Measurements from ENCODE around the gene SIGLEC12.

Gene SIGLEC12

DNA sequence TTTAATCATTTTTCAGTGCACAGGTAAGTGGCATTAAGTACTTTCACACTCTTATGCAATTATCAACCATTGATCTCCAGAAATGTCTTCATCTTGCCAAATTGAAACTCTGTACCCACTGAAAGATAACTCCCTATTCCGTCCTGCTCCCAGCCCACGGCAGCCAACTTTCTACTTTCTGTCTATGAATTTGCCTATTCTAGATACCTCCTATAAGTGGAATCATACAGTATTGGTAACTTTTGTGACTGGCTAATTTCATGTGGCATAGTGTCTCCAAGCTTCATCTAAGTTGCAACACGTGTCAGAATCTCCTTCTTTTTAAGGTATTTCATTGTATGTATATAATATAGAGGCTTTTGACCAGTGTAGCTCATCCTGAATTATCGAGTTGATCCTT, 29.0 kb downstream of the SIGLEC12 start:
- TF ChIP-seq, protein P1, sequence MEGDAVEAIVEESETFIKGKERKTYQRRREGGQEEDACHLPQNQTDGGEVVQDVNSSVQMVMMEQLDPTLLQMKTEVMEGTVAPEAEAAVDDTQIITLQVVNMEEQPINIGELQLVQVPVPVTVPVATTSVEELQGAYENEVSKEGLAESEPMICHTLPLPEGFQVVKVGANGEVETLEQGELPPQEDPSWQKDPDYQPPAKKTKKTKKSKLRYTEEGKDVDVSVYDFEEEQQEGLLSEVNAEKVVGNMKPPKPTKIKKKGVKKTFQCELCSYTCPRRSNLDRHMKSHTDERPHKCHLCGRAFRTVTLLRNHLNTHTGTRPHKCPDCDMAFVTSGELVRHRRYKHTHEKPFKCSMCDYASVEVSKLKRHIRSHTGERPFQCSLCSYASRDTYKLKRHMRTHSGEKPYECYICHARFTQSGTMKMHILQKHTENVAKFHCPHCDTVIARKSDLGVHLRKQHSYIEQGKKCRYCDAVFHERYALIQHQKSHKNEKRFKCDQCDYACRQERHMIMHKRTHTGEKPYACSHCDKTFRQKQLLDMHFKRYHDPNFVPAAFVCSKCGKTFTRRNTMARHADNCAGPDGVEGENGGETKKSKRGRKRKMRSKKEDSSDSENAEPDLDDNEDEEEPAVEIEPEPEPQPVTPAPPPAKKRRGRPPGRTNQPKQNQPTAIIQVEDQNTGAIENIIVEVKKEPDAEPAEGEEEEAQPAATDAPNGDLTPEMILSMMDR (conservative IDR thresholded peaks at IDR 0.05; ENCODE audit: low read length): no peak; the same call in 1 of the 2 replicates
- DNase-seq (ENCODE audit: low read depth): no peak
- H3K4me3 ChIP-seq (ENCODE audit: low read length): no peak overlapping the region

DNA sequence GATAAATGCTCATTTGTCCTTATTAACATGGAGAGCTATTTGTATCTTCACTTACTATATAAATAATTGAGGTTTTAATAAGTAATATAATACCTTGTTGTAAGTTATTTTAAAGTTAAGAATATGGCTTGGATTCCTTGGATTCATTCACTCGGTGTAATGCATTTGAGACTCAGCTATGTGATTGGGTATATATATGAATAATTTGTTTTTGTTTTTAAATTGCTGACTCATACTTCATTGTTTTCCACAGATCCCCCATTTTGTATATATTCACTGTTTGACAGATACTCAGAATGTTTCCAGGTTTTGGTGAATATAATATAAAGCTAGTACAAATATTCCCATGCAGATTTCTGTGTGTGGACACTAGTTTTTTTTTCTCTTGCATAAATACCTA, 30.1 kb downstream of the SIGLEC12 start:
- DNase-seq (ENCODE audit: low read depth): no peak
- no peak overlapping the region for H3K4me3 ChIP-seq (ENCODE audit: low read length)
- TF ChIP-seq, protein P1 (conservative IDR thresholded peaks at IDR 0.05; ENCODE audit: low read length): no peak

DNA sequence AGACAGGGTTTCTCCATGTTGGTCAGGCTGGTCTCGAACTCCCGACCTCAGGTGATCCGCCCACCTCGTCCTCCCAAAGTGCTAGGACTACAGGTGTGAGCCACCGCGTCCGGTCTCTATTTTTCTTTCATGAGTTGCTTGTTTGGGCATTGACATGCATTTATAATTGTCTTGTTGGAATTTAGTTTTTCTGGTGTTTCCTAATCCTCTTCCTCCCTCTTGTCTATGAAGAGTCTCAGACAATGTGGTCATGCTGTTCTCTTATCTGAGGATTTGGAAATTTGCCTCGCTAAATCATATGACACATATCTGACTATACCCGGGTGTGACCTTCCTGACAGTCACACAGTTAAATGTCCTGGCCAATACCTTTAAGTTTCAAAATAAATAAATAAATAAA, 30.6 kb downstream of the SIGLEC12 start:
- TF ChIP-seq, protein P1 (conservative IDR thresholded peaks at IDR 0.05; ENCODE audit: low read length): no peak
- no peak for DNase-seq (ENCODE audit: low read depth)
- no peak overlapping the region for H3K4me3 ChIP-seq (ENCODE audit: low read length)

DNA sequence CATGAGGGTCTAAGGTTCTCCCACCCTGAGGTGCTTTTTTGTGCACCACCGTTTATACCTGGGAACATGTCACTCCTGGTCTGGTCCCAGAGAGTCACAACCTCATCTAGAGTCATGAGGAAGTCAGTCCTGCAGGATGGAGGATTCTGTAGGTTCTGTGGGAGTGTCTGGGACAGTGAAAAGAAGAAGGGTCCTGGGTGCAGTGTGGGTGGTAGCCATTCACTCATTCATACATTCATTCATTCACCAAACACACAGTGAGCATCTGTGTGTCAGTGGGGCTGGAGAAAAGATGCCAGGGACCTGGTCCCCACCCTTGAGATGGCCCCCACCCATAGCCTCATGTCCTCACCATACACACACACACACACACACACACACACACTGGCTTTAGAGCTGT, 32.0 kb downstream of the SIGLEC12 start:
- TF ChIP-seq, protein P1 (conservative IDR thresholded peaks at IDR 0.05; ENCODE audit: low read length): no peak
- no peak overlapping the region for H3K4me3 ChIP-seq (ENCODE audit: low read length)
- no peak for DNase-seq (ENCODE audit: low read depth)

DNA sequence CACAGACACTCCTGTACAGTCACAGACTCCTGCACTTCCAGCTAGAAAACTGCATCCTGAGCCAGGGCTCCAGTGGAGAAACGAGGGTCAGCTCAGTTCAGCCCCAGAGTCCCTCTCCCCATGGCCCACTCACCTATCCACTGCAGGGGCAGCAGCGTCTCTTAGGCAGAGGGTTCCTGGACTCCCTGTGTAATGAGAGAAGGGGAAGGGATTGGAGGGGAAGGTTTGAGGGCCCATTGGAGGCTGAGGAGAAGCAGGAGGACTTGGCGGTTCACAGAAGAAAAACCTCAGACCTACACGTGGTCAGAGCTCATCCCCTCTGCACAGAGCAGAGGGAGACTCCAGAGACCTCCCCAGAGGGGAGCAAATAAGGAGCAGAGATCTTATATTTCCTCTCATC, 32.4 kb downstream of the SIGLEC12 start:
- no peak overlapping the region for H3K4me3 ChIP-seq (ENCODE audit: low read length)
- no peak for DNase-seq (ENCODE audit: low read depth)
- TF ChIP-seq, protein P1 (conservative IDR thresholded peaks at IDR 0.05; ENCODE audit: low read length): no peak

DNA sequence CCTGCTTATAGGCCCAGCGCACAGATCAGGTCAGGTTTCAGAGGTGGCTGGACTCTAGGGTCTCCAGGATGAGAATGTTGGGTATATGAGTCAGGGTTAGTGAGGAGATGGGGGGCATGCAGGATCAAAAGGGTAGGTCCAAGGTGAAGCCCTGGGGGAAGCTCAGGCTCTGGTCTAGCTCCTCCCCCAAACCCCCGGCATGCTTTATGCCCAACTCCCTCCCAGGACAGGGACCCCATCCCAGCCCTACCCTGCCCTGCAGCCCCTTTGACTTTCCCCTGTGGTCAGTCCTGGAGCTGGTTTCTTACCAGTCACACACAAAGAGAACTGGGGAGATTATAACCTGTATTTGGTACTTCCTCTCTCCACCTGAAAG, 33.1 kb downstream of the SIGLEC12 start:
- TF ChIP-seq, protein P1 (conservative IDR thresholded peaks at IDR 0.05; ENCODE audit: low read length): no peak
- H3K4me3 ChIP-seq (ENCODE audit: low read length): no peak overlapping the region
- DNase-seq (ENCODE audit: low read depth): no peak

DNA sequence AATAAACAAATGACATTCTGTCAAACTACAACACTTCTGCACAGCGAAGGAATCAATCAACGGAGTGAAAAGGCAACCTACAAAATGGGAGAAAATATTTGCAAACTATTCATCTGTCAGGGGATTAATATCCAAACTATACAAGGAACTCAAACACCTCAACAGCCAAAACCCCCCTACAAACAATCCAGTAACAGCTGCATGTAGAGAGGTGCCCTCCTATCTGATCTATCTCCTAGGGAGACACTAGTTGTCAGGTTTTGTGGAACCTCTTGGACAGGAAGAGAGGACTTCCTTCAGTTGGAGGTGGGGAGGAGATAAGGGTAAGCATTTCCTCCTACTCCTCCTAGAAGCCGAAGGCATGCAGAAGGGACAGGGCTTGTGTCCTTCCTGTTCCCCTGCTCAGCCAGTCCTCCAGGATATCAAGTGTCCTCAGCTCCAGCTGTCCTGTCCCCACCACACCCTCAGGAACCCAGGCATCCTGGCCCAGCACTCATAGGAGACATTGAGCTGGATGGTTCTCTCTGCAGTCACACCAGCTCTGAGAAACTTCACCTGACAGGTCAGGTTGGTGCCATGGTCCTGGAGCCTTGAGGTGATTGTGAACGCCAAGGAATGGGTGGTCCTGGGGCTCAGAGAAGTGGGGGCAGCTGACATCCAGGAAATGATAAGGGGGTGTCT, 33.6 kb downstream of the SIGLEC12 start:
- TF ChIP-seq, protein P1 (conservative IDR thresholded peaks at IDR 0.05; ENCODE audit: low read length): no peak
- DNase-seq (ENCODE audit: low read depth): no peak
- no peak overlapping the region for H3K4me3 ChIP-seq (ENCODE audit: low read length)
